GM12892 (cell line): Measurements from ENCODE around the gene CAPZB.

Experiments used
- DNase-seq: peaks from one replicate; pipeline ENCODE4 v3.0.0; 2011; ENCODE audit not compliant: insufficient read length
- FAIRE-seq: peaks from 2 replicates; lab custom pipeline; 2011; peaks lifted over from hg19 to GRCh38; lab: Jason Lieb, UNC
- POLR2A ChIP-seq: IDR thresholded peaks from 2 replicates; pipeline ENCODE4 v1.6.1; 2011; ENCODE audit warnings: low read depth, low read length, control low read depth
- POLR2AphosphoS5 ChIP-seq: IDR thresholded peaks from 2 replicates; pipeline ENCODE4 v1.6.1; 2011; ENCODE audit warnings: low read depth, low read length, control low read depth
- TAF1 ChIP-seq: IDR thresholded peaks from 2 replicates; pipeline ENCODE4 v1.6.1; 2011; ENCODE audit warnings: low read depth, mild to moderate bottlenecking, control low read depth, low read length, borderline replicate concordance

The CAPZB gene

DNA sequence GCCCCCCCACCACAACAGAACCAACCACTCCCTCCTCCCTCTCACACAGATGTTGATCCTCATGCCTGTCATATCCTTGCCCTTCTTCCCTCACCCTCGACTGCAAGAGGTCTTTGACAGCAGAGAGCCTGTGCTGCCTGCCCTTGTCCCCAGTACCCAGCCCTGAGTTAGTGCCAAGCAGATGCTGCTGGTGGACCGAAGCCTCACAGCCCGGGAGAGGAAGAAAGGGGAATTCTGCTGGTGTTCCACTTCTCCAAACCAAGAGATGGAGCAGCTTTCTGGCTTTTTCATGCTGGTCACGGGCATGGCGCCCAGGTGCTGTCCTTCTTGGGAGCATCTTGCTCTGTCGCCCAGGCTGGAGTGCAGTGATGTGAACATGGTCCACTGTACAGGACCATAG, 104.1 kb downstream of the CAPZB start:
- TF ChIP-seq TAF1, result no peak
- TF ChIP-seq POLR2AphosphoS5, result no peak
- no peak for TF ChIP-seq POLR2A
- FAIRE-seq, result no peak
- DNase-seq, result no peak

GRCh38 chr1:19377812-19378718, 107.3 kb downstream of the CAPZB start:
- TF ChIP-seq POLR2A, result no peak
- no peak for TF ChIP-seq TAF1
- TF ChIP-seq POLR2AphosphoS5, result no peak
- FAIRE-seq (no peak), DNase-seq (no peak)

- TF ChIP-seq TAF1 (no peak), POLR2AphosphoS5 (no peak)
- FAIRE-seq (no peak), DNase-seq (no peak)
These were observed 108.6 kb downstream of the CAPZB start for GRCh38 chr1:19376428-19377372.

DNA sequence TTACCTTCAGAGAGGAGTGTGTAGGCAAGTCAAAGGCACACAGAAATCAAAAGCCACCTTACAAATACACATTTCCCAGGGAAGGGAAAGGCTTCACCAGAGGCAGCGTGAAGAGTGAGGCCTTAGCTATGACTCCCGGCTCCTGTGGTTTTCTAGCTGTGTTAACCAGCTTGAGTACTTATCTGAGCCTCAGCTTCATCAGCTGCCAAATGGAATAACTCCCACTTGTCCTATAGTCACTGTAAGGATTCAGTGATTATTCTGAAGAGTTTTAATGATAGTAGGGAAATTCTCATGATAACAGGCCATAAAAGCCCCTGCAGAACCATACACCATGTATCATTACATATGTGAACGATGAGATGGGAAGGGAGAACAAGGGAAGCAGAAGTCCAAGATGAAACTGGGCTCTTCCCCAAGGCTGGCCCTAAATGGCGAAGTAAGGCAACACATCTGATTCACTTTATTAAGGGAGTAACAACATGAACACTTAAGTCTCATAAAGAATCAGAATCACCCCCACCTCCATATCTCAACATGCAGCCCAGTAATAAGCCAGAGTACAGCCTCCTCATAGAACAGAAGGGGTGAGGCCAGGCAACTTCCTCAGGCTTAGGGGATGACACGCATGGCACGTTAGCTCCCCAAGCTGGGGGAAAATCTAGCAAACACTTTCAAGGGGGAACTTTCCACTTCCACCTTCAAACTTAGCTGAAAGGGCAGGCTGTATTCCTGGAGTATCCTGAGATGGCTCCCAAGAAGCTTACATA, 109.5 kb downstream of the CAPZB start:
- TF ChIP-seq POLR2A (no peak), POLR2AphosphoS5 (no peak)
- FAIRE-seq, result no peak

DNA sequence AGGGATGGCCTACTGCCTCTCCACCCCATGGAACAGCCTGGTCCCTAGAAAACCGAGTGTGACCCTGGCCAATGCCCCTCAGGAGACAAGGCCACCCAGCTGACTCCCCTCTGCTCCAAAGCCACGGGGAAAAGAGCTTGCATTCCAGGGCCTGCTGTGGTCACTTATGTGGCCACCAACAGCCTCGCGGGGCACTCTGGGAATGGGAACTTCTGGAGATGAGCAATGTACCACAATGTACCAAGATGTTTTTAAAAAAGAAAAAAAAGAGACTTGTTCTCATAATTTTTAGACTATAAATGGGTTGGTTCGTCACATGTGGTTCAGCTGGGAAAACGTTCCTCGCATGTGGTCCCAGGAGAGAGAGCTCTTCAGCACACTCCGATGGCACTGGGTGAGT, 110.4 kb downstream of the CAPZB start:
- no peak for FAIRE-seq
- DNase-seq, result no peak
- TF ChIP-seq TAF1 (no peak), POLR2AphosphoS5 (no peak), POLR2A (no peak)

More for the DNA sequence above, 109.5 kb downstream of the CAPZB start:
- no peak for DNase-seq

GRCh38 chr1:19374083-19374801, 111.1 kb downstream of the CAPZB start:
- FAIRE-seq, result no peak
- DNase-seq, result no peak
- TF ChIP-seq TAF1 (no peak), POLR2A (no peak), POLR2AphosphoS5 (no peak)

DNA sequence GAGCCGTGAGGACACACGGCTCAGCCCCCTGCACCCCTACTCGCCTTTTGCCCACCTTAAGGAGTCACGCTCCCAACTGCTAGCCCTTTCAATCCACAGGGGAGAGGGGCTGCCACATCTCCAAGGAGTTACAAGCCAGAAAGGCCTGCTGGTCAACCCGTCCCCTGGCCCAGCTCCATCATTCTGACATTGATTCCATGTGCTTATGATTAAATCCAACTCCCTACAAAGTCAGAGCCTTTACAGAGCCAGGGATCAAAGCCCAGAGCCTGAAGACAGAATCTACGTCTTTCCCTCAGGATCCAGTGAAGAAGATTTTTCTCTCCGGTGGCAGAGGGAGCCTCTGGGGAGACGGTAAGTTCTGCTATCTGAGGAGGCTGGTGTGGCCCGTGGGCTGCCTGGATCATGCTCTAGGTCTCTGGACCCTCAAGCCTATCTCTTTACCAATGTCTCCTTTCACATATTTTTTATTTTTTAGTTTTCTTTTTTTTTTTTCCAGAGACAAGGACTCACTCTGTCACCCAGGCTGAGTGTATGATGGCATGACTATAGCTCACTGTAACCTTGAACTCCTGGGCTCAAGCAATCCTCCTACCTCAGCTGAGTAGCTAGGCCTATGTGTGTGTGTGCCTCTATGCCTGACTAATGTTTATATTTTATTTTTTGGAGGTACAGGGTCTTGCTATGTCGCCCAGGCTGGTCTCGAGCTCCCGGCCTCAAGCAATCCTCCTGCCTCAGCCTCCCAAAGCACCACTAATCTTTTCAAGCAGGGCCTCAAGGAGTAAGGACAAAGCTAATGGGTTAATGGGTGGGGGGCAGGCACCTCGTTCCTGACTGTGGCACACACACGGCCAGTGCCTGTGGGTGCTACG, 111.9 kb downstream of the CAPZB start:
- no peak for DNase-seq
- FAIRE-seq, result no peak
- TF ChIP-seq POLR2AphosphoS5, result no peak
- TF ChIP-seq POLR2A, result no peak
- no peak for TF ChIP-seq TAF1

DNA sequence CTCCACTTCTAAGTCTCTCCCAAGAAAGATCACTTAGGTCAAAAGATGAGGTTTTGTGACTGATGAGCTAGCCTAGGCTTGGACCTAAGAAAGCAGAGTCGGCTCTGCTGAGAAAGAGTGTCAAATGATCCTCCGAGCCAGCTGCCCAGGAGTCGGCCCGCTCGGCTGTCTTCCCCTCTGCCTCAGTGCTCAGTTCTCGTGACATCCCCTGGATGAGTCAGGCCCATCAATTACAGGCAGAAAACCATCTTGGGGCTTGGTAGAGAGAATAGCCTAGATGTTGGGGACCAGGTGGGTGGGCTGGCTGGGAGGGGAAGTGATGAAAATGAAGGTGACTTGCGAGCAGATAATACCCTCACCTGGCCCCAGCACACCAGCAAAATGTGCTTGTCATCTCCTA, 112.7 kb downstream of the CAPZB start:
- no peak for DNase-seq
- no peak for FAIRE-seq
- TF ChIP-seq TAF1 (no peak), POLR2A (no peak)

DNA sequence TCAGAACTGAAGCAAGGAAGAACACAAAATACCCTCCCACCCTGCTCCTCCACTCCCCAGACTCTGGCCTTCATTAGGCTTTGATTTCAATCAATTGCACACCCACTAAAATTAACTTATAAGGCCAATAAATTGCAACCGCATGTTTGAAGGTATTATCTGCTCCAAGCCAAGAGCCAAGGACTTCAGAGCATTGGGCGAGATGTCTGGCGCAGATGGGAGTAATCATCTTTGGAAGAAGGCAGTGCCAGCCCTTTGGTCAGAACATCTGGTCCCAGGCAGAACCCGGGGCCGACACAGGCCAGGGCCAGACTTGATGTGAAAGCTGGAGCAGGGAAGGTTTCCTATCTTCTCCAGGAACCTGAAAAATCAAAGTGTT, 113.2 kb downstream of the CAPZB start:
- FAIRE-seq (no peak), DNase-seq (no peak)
- TF ChIP-seq TAF1, result no peak
- no peak for TF ChIP-seq POLR2A
- TF ChIP-seq POLR2AphosphoS5, result no peak
